ENCODE data around the gene SAPCD2.

SAPCD2 gene

GRCh38 chr9:137095664-137096517 is 25.5 kb upstream of the SAPCD2 start:
- Histone ChIP-seq H3K9ac (ENCODE audit: insufficient read length, low read depth) (no peak overlapping the region), H3K36me3 (ENCODE audit: insufficient read depth, insufficient read length, low read length) (peaks cover 60% of the 10 kb centered on the region), H3K4me3 (ENCODE audit: insufficient read length, low read depth) (no peak overlapping the region), H3K4me1 (ENCODE audit: insufficient read depth, insufficient read length) (peaks cover 2% of the 10 kb centered on the region), H3K9me3 (ENCODE audit: insufficient read depth, low read length) (no peaks in the 10 kb centered on the region), H3K27me3 (ENCODE audit: insufficient read depth, insufficient read length) (no peaks in the 10 kb centered on the region)
- TF ChIP-seq YY1 (IDR thresholded peaks at IDR 0.05; ENCODE audit: insufficient read depth, insufficient read length) = no peak
- no peak for TF ChIP-seq ZNF274 (IDR thresholded peaks at IDR 0.05; ENCODE audit: low read depth, low read length)
- no peak for TF ChIP-seq SUZ12 (IDR thresholded peaks at IDR 0.05; ENCODE audit: extremely low read depth, insufficient read depth, insufficient read length)
- DNase-seq (ENCODE audit: low read depth, low spot score) = no peak

- H3K36me3 ChIP-seq (ENCODE audit: insufficient read depth, insufficient read length, low read length) = peaks cover 34% of the 10 kb centered on the region
- TF ChIP-seq YY1 (IDR thresholded peaks at IDR 0.05; ENCODE audit: insufficient read depth, insufficient read length) = no peak
- no peak for TF ChIP-seq ZNF274 (IDR thresholded peaks at IDR 0.05; ENCODE audit: low read depth, low read length)
- no peak for TF ChIP-seq SUZ12 (IDR thresholded peaks at IDR 0.05; ENCODE audit: extremely low read depth, insufficient read depth, insufficient read length)
- peak overlapping the region; percentile 58 for H3K9ac ChIP-seq (ENCODE audit: insufficient read length, low read depth)
- no peak overlapping the region for H3K4me3 ChIP-seq (ENCODE audit: insufficient read length, low read depth)
- H3K27me3 ChIP-seq (ENCODE audit: insufficient read depth, insufficient read length) = no peaks in the 10 kb centered on the region
- no peak for DNase-seq (ENCODE audit: low read depth, low spot score)
- H3K4me1 ChIP-seq (ENCODE audit: insufficient read depth, insufficient read length) = peaks cover 6% of the 10 kb centered on the region
- no peaks in the 10 kb centered on the region for H3K9me3 ChIP-seq (ENCODE audit: insufficient read depth, low read length)
These were observed 19.0 kb upstream of the SAPCD2 start for GRCh38 chr9:137089232-137089947.

GRCh38 chr9:137088121-137088520 is 17.8 kb upstream of the SAPCD2 start:
- DNase-seq (ENCODE audit: low read depth, low spot score) = no peak
- no peaks in the 10 kb centered on the region for H3K9me3 ChIP-seq (ENCODE audit: insufficient read depth, low read length)
- peak overlapping the region; percentile 87 for H3K4me3 ChIP-seq (ENCODE audit: insufficient read length, low read depth)
- peak overlapping the region; percentile 93 for H3K9ac ChIP-seq (ENCODE audit: insufficient read length, low read depth)
- no peaks in the 10 kb centered on the region for H3K27me3 ChIP-seq (ENCODE audit: insufficient read depth, insufficient read length)
- TF ChIP-seq ZNF274 (IDR thresholded peaks at IDR 0.05; ENCODE audit: low read depth, low read length) = no peak
- H3K4me1 ChIP-seq (ENCODE audit: insufficient read depth, insufficient read length) = peaks cover 14% of the 10 kb centered on the region
- peaks cover 35% of the 10 kb centered on the region for H3K36me3 ChIP-seq (ENCODE audit: insufficient read depth, insufficient read length, low read length)

GRCh38 chr9:137087409-137087925 is 17.1 kb upstream of the SAPCD2 start:
- TF ChIP-seq YY1 (IDR thresholded peaks at IDR 0.05; ENCODE audit: insufficient read depth, insufficient read length) (no peak), ZNF274 (IDR thresholded peaks at IDR 0.05; ENCODE audit: low read depth, low read length) (no peak), SUZ12 (IDR thresholded peaks at IDR 0.05; ENCODE audit: extremely low read depth, insufficient read depth, insufficient read length) (no peak)

GRCh38 chr9:137086531-137087408 is 16.4 kb upstream of the SAPCD2 start, which contains the start of gene MAN1B1:
MAN1B1 (plus strand) TSS chr9:137086985; CDS start chr9:137087000, 15 bp downstream.
- TF ChIP-seq YY1 (IDR thresholded peaks at IDR 0.05; ENCODE audit: insufficient read depth, insufficient read length) (peak; percentile 66), SUZ12 (IDR thresholded peaks at IDR 0.05; ENCODE audit: extremely low read depth, insufficient read depth, insufficient read length) (no peak)
- Histone ChIP-seq H3K4me3 (ENCODE audit: insufficient read length, low read depth) (peak within 1 kb of the TSS; percentile 87), H3K9ac (ENCODE audit: insufficient read length, low read depth) (peak within 1 kb of the TSS; percentile 96), H3K4me1 (ENCODE audit: insufficient read depth, insufficient read length) (peaks cover 21% of the 10 kb centered on the region), H3K27me3 (ENCODE audit: insufficient read depth, insufficient read length) (no peaks in the 10 kb centered on the region), H3K9me3 (ENCODE audit: insufficient read depth, low read length) (no peaks in the 10 kb centered on the region), H3K36me3 (ENCODE audit: insufficient read depth, insufficient read length, low read length) (peaks cover 38% of the 10 kb centered on the region)
- DNase-seq (ENCODE audit: low read depth, low spot score) = peak; percentile 99

More at GRCh38 chr9:137087409-137087925, 17.1 kb upstream of the SAPCD2 start:
- Histone ChIP-seq H3K27me3 (ENCODE audit: insufficient read depth, insufficient read length) (no peaks in the 10 kb centered on the region), H3K36me3 (ENCODE audit: insufficient read depth, insufficient read length, low read length) (peaks cover 36% of the 10 kb centered on the region), H3K4me3 (ENCODE audit: insufficient read length, low read depth) (peak overlapping the region; percentile 87), H3K9me3 (ENCODE audit: insufficient read depth, low read length) (no peaks in the 10 kb centered on the region), H3K9ac (ENCODE audit: insufficient read length, low read depth) (peak overlapping the region; percentile 93), H3K4me1 (ENCODE audit: insufficient read depth, insufficient read length) (peaks cover 20% of the 10 kb centered on the region)
- DNase-seq (ENCODE audit: low read depth, low spot score) = no peak

GRCh38 chr9:137085920-137086530 is 15.7 kb upstream of the SAPCD2 start:
- TF ChIP-seq YY1 (IDR thresholded peaks at IDR 0.05; ENCODE audit: insufficient read depth, insufficient read length) (no peak), ZNF274 (IDR thresholded peaks at IDR 0.05; ENCODE audit: low read depth, low read length) (no peak), SUZ12 (IDR thresholded peaks at IDR 0.05; ENCODE audit: extremely low read depth, insufficient read depth, insufficient read length) (no peak)
- no peaks in the 10 kb centered on the region for H3K9me3 ChIP-seq (ENCODE audit: insufficient read depth, low read length)
- H3K4me1 ChIP-seq (ENCODE audit: insufficient read depth, insufficient read length) = peaks cover 21% of the 10 kb centered on the region
- H3K4me3 ChIP-seq (ENCODE audit: insufficient read length, low read depth) = peak overlapping the region; percentile 81
- H3K36me3 ChIP-seq (ENCODE audit: insufficient read depth, insufficient read length, low read length) = peaks cover 39% of the 10 kb centered on the region
- no peak for DNase-seq (ENCODE audit: low read depth, low spot score)
- peak overlapping the region; percentile 96 for H3K9ac ChIP-seq (ENCODE audit: insufficient read length, low read depth)
- H3K27me3 ChIP-seq (ENCODE audit: insufficient read depth, insufficient read length) = no peaks in the 10 kb centered on the region

Data from NT2/D1 (cell line).